Jurkat, Clone E6-1 (cell line): ENCODE results near the gene SYNE3.

ENCODE experiments used
- DNase-seq: peaks from one replicate; pipeline ENCODE4 v3.0.0-alpha.2; 2011; ENCODE audit warnings: low read depth, low spot score
- H3K4me3 ChIP-seq: 2 replicates; pipeline ENCODE4 v1.5.1; 2011; ENCODE audit warnings: mild to moderate bottlenecking, low read length, control low read depth, moderate library complexity

The SYNE3 gene

DNA sequence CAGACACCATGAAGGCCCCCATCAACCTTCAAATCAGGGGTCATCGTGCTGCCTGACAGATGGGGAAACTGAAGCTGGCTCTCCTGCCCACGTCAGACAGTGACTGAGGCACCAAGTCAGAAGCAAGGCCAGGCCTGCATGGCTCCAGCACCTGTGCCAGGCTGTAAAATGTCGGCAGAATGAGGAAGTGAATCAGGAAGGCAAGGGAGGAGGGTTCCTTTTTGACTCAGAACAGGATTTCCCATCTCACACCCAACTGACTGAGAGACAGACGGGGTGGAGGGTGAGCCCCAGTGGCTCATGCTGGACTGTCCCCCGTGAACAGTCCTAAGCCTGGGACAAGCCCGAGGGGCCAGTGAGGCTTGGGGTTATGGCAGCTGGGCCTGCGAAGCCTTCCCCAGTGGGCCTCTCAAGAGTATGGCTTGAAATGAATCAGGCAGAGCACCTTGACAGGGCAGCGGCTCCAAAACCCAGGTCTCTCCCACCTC is 20.9 kb downstream of the SYNE3 start:
- H3K4me3 ChIP-seq, result no peak overlapping the region

DNA sequence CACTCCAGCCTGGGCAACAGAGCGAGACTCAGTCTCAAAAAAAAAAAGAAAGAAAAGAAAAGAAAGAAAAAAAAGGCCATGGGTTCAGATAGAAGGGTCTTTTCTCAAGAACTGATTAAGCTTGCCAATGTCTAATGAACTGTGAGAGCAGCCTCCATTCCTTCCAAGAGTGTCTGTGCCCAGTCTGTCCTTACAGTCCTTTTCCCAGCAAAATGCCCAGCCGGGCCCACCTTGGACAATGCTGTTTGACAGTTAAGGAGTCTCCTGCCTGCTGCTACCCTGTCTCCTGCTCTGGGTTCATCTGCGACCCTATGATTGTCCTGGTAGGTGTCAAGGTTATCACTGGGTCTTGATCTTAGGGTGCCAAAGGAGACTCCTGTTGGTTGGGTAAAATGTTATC is 21.4 kb downstream of the SYNE3 start:
- DNase-seq, result no peak
- H3K4me3 ChIP-seq, result no peak overlapping the region

More for the DNA sequence above, 20.9 kb downstream of the SYNE3 start:
- no peak for DNase-seq

DNA sequence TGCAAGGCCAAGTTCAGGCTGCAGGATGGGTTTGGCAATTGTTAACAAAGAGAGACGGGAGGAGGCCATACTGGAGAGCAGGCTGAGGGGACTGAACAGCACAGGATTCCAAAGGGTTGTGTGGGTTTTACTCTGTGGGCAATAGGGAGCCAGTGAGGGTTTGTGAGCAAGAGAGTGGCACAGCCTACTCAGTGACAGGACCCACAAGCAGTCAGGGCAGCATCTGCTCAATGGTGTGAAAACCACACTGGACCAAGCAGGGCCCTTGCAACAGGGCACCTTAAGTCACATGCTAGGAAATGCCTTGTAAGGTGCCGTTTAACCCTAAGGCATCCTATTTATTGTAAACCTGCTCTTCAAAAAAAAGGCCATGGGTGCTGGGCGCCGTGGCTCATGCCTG is 22.0 kb downstream of the SYNE3 start:
- DNase-seq, result no peak
- H3K4me3 ChIP-seq, result no peak overlapping the region

DNA sequence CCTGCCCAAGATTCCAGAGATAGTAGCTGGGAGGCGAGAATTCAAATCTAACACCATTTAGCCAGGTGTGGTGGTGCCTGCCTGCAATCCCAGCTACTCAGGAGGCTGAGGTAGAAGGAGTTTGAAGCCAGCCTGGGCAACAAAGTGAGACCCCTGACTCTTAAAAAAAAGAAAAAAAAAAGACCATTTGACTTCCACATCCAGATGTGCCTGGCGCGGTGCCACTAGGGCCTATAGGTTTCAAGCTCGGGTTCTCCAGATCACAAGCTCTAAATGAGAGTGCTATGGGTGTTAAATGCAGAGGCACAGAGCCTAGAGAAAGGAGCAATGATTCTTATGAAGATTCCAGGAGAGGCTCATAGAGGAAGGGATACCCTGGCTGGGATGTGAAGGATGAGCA is 22.5 kb downstream of the SYNE3 start:
- no peak for DNase-seq
- H3K4me3 ChIP-seq, result no peak overlapping the region

DNA sequence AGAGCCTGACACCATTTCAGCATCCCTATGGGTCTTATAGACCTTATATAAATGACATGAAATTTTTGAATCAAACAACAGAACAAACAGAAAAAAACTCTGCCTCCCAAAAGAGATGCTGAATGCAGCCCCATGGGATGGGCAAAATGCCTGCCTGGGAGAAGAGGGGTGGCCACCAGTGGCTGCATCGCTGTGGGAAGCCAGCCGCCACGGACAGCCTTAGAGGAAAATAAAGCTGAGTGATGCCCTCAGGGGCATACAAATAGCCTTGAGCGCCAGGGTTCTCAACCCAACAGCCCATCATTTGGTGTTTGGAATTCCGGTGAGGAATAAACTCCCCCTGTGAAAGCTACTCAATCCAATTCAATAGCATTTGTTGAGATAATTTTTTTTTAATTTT is 22.9 kb downstream of the SYNE3 start:
- no peak for DNase-seq
- no peak overlapping the region for H3K4me3 ChIP-seq

DNA sequence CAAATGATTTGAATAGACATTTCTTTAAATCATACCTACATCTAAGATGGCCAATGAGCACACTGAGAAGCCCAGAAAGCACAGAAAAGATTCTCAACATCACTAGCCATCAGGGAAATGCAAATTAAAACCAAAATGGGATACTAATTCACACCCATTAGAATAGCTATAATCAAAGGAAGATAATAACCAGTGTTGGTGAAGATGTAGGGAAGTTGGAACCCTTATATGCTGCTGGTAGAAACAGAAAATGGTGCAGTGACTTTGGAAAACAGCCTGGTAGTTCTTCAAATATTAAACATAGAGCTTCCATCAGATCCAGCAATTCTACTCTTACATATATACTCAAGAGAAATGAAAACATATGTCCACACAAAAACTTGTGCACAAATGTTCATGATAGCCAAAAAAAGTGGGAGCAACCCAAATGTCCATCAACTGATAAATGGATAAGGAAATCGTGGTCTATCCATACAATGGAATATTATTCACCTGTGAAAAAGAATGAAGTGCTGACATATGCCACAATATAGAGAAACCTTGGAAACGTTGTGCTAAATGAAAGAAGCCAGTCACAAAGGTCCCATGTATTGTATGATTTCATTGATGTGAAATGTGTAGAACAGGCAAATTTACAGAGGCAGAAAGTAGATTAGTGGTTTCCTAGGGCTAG is 24.4 kb downstream of the SYNE3 start:
- H3K4me3 ChIP-seq, result no peak overlapping the region
- no peak for DNase-seq

DNA sequence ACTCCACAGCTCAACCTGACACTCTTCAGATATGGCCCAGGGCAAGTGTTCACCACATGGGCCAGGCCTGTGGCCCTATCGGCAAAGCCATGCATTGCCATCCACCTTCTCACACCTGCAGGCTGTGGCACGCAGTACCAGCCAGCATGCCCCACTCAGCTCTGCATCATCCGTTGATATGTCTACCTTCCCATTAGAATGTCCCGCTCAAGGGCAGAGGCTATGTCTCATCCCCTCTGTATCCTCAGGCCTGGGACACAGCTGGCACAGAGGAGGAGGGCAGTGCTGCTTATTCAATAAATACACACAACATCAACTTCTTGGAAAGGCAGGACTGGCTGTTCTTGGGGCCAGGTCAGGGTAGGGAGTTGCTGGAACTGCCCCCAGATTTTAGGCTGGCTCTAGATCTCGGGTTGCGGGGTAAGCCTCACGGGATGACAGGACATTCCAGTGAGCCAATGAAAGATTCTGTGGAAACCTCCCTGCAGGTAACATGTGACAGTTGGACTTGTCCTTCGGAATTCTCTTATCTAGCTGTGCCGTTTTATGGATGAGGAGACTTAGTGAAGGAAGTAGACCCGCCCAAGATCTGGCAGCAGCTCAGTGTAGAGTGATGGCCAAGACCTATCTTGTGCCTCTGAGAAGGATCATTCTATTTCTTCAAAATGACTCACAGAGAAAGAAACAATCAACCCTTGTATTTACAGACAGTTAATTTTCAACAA is 25.6 kb downstream of the SYNE3 start:
- H3K4me3 ChIP-seq, result no peak overlapping the region
- DNase-seq, result no peak

DNA sequence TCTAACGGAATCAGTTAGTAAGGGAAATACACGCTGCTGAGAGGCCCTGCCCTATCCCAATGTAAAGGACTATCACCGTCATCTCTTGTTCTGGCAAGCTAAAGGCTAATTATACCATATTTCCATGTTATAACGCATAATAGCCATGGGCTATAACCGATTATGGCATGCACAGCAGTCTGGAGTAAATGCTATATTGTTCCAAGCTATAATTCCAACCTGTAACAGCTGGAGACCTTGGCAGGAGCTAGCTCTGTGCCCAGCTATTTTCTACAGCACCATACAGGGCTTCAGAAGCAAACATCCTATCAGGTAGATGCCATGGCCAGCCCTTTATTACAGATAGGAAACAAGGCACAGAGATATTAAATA is 26.3 kb downstream of the SYNE3 start:
- no peak overlapping the region for H3K4me3 ChIP-seq
- no peak for DNase-seq

DNA sequence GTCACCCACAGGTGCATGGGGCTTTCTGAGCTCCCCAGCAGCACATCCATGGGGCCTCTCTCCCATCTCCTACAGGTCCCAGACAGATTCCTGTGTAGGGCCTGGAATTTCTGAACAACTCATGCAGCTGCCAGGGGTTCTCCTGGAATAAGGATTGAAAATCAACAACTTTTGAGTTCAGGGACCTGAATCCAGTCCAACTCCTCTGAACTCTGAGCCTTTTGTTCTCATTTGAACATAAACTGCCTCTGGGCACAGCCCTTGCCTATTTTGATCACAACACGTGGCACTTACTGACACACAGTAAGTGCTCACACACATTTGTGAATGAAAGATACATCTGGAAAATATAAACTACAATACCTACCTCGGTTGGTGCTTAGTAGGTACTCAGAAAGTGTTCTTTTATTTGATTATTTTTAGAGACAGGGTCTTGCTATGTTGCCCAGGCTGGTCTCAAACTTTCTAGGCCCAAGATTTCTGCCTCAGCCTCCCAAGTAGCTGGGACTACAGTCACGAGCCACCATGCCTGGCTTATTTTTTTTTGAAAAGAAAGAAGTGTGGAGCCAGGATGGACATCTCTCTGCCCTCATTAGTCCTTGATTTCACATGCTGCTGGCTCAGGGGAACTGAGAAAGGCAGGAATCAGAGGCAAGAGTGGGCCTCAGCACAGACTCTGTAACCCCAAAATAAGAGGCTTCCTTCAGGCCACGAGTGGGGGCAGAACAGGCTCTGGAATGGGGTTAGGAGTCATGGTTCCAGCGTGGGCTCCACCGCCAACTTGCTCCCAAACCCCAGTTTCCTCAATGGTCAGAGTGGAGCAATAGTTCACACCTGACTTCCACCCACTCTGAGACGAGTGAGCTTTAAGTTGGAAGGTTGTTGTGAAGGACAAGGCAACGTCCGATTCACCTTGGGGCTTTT is 27.0 kb downstream of the SYNE3 start:
- H3K4me3 ChIP-seq, result no peak overlapping the region
- no peak for DNase-seq

DNA sequence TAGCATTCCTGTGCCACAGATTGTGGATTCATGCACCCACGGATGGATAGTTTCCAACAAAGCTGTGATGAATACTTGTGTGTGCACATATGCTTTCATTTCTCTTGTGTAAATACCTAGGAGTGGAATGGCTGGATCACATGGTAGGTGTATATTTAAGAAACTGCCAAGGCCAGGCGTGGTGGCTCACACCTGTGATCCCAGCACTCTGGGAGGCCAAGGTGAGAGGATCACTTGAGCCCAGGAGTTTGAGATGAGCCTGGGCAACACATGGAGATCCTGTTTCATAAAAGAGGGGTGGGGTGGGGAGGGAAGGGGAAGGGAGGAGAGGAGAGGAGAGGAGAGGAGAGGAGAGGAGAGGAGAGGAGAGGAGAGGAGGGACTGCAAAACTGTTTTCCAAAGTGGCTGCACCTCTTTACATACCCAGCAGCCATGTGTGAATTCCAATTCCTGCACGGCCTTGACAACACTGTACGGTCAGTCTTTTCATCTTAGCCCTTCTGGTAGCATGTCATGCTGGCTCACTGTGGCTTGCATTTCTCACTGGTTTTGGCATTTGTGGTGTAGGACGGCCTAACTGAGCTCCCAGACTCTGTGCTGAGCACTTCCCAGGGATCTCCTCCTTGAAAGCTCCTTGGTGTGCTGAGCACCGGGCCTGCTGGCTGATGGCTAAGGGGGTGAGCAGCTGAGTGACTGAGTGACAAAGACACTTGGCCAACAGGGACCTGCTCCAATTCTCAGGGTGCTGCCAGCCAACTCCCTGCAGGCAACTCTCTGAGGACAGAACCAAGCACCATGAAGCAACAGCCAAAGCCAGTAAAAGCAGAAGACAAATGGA is 27.9 kb downstream of the SYNE3 start:
- no peak for DNase-seq
- no peak overlapping the region for H3K4me3 ChIP-seq

DNA sequence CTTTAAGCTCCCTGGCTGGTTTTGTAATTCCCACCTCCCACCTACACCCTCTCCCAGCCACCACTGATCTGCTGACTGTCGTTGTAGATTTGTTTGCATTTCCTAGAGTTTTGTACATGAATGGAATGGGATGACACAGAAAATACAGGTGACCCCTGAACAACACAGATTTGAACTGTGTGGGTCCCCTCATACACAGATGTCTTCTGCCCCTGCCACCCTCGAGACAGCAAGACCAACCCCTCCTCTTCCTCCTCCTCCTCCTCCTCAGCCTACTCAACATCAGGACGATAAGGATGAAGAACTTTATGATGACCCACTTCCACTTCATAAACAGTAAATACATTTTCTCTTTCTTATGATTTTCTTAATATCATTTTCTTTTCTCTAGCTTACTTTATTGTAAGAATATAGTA is 28.8 kb downstream of the SYNE3 start:
- no peak overlapping the region for H3K4me3 ChIP-seq
- no peak for DNase-seq

DNA sequence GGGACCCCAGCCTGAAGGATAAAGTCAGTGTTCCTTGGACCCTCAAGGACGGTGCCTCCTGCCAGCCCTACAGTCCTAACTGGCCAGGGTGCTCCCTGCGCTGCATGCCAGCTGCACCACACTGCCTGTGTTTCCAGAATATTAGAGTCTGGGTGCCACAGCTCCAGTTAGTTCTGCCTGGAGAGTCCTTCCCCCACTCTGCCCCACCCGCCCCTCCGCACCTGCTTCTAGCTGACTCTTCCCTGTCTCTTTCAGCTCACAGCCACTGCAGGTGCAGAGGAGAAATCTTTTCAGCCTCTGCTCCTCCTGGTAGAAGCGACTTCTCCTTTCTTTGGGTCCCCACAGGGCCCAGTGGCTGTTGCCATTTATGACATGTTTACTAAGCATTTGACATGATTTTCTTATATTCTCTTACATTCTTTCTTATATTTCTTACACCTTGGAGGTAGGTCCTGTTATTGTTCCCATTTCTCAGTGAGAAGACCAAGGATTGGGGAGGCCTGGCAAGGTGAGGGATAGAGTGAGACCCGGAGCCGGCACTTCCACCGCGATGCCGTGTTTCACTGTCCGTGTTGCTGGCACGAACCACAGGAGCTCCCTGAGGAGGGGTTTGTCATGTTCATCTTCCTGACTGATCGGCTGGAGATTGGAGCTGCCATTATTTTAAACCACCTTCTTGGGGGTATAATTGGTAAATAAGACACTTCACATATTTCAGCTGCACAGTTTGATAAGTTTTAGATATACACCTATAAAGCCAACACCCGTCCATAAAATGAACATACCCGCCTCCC is 29.4 kb downstream of the SYNE3 start:
- no peak overlapping the region for H3K4me3 ChIP-seq
- DNase-seq, result no peak

DNA sequence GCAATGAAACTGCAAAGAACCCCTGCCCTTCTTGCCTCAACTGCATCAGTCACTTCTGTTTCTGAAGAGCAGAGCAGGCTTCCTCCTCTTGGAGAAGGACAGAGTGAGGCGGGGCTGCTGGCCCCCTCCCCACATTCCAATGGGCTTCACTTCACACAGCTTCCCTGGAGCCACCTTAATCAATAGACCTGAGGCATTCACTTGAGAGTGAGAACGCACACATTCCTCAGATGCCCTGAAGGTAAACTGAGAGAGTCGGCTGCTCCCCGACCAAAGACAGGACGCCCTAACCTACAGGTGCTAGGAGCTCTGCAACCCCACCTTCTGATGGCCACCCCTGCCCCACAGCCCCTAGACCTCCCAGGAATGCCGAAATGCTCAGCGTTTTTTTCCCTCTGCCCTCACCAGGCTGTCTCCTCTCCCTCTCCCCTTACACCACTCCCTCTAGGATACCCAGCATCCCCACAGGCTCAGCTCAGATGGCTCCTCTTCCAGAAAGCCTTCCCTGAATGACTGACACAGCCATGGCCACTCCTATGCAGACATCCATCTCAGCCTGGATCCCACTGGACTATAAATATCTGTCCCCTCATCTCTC is 31.1 kb downstream of the SYNE3 start:
- no peak for DNase-seq

DNA sequence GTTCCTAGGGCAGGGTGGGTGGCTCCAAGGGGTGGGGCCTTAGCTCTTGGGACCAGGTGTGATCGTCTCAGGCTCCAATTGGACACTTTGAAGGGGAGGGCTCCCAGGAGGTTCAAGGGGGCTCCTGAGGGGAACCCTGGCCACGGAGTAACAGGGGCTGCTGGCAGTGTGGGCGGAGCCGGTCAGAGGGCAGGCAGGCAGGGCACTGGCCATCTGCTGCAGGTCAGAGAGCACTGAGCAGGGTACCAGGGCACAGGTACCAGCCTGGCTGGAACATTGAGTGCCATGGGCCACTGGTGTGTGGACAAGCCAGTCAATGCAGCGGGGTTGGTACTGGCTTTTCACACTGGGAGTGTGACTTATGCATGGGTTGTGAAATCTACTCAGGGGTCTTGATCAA is 32.2 kb downstream of the SYNE3 start:
- DNase-seq, result no peak
- no peak overlapping the region for H3K4me3 ChIP-seq

More for the DNA sequence above, 31.1 kb downstream of the SYNE3 start:
- H3K4me3 ChIP-seq, result no peak overlapping the region

DNA sequence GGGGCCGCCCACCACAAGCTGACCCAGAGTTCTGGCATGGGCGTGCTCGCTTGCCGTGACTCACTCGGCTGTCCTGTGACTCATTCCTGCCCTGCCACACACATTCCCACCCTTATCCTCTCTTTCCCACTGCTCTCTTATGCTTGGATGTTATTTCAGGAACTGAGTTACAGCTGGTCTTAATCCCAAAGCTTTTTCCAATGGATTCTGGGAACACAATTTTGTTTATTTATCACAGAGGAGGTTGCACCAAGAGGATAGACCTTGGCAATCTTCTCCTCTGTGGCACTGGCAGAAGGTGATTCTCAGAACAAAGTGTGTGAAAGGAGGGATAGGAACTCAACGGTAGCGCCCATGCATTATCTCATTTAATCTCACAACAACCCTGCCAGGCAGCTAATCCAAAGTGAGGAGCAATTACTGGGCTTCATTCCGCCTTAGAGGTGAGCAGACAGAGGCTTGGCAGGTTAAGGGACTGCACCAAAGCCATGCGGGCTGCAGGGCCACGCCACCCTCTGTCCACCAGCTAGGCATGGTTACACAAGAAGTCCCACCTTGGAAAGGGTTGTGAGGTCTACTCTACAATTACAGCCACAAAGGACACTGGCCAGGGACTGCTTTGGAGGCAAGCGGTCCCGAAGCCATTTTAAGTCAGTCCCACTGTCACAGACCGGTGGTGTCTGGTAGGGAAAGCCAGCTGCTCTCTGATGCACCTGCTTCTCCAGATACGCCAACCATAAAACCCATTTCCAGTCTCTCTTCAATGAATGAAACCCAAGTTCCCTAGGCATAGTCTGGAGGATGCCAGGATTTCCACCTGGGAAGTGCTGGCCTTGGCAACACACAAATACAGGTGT is 32.9 kb downstream of the SYNE3 start:
- no peak for DNase-seq
- no peak overlapping the region for H3K4me3 ChIP-seq

DNA sequence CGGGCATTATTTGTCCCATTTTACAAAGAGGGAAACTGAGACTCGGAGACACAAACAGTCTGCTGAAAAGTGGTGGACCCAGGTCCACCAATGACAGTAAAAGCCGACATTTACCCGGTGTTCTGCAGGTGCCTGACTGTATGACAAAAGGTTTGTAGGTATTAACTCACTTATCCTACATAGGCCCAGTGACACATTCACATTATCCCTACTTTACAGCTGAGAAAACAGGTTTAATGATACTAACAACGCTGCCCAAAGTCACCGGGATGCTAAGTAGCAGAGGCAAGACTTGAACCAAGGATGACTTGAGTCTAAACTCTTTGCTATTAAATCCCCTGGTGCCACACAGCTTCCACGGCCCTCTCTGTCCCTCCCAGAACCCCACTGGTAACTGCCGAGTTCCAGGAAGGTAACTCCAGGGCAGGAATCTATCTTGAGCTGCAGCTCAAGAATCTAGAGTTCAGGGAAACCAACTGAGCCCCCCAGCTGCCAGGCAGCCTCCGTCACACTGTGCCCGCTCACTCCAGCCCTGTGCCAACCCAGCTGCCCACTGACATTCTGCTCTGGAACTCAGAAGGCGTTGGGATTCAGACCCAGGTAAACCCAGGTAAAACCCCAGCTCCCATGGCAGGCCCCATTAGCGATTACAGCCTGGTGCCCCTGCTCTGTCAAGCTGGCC is 33.7 kb downstream of the SYNE3 start:
- no peak overlapping the region for H3K4me3 ChIP-seq

More for the DNA sequence above, 33.7 kb downstream of the SYNE3 start:
- DNase-seq, result no peak
